Effector CD8-positive, alpha-beta T cell (primary cell): ENCODE results near the gene SPATA21.

Experiments used
- DNase-seq: peaks from one replicate; lab custom pipeline; 2025; lab: John Stamatoyannopoulos, UW

SPATA21 gene

DNA sequence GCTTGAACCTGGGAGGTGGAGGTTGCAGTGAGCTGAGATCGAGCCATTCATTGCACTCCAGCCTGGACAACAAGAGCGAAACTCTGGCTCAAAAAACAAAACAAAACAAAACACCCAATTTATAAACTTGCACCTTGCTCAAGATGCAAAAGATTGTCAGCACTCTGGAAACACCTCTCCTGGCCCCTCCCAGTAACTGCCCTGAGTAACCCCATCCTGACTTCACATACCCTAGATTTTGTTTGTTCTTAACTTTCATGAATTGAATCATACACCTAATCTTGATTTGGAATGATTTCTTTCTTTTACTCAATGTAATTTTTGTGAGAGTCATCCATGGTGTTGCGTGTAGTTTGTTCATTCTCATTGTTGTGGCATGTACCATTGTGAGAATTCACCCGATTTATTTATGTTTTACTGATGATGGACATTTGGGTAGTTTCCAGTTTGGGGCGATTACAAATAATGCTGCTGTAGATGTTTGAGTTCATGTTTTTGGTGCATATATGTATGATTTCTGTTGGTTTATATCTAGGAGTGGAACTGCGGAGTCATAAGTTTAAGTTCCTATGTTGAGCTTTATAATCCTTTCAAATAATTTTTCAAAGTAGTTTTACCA is 13.7 kb upstream of the SPATA21 start:
- DNase-seq, result no peak

DNA sequence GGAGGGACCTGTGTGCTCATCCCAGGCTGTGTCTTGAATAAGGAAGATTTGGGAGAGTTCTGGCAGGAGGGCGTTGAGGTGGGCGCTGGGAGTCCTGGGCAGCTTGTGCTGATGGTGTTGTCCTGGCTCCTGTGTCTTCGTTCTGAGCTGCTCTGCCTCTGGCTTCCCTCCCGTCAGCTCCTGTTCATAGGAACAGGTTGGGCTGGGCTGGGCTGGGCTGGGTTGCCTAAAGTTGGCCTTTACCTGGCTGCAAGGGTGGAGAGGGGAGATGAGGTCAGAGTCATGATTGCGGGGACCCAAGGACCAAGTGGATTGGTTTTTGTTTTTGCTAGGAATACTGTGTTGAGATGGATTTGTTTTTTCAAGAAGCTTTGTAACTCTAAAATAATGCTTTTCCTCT is 12.4 kb upstream of the SPATA21 start:
- no peak for DNase-seq

DNA sequence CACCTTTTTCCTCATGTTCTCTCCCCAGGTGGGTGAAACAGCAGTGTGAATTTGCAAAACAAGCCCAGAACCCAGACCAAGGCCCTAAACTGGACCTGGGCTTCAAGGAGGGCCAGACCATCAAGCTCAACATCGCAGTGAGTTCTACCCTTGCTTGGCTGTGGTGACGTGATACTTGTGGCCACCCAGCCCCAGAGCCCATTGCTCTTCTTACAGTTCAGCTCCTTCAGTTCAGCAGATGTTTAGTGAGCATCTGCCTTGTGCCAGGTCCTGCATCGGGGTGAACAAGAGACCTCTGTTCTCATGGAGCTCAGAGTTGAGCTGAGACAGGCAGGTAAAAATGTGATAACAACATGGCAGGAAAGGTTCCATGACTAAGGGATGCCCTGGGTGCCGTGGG is 11.8 kb upstream of the SPATA21 start:
- DNase-seq, result no peak

- DNase-seq, result no peak
Measured at GRCh38 chr1:16447641-16448040, 10.4 kb upstream of the SPATA21 start.

DNA sequence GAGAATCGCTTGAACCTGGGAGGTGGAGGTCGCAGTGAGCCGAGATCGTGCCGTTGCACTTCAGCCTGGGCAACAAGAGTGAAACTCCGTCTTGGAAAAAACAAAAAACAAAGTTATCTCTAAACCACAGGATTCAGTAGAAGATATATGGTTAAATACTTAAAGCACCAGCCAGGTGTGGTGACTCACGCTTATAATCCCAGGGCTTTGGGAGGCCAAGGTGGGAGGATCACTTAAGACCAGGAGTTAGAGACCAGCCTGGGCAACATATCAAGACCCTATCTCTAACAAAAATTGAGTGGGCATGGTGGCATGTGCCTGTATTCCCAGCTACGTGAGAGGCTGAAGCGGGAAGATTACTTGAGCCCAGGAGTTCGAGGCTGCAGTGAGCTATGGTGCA is 8.9 kb upstream of the SPATA21 start:
- no peak for DNase-seq

GRCh38 chr1:16445052-16445451 is 7.8 kb upstream of the SPATA21 start:
- DNase-seq, result no peak

DNA sequence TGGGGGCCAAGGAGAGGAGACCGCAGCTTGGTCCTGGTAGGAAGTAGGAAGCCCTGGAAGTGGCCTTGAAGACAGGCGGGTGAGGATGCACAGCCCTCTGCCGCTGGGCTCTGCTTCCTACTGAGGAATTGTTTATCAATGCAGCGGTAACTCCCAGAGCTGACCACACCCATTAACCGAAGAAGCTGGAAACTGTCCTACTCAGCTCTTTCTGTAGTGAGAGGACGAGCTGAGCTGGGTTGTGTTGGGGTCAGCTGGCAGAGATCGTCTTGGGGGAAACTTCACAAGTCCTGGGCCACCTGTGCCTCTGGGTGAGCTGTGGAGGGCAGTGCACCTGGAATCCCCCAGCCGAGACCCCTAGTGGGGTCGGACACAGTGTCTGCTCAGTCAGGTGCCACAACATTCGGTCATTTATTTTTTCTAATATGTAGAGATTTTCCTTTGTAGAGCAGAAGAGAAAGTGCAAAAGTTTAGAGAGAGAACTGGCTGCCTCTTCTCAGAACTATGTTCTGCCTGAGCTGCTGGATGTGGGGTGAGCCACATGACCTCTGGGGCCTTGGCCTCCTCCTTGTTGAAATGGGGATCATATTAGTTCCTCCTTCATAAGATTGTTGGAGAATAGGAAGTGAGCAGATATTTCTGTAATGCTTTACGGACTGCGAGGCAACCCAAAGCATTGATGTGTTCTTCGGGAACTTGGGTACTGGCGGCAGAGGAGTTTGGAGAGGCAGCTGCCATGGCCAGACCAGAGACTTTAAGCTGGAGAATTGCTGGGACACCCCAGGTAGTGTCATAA is 6.9 kb upstream of the SPATA21 start:
- DNase-seq, result no peak

- DNase-seq, result no peak
Measured at GRCh38 chr1:16442941-16443340, 5.7 kb upstream of the SPATA21 start.

DNA sequence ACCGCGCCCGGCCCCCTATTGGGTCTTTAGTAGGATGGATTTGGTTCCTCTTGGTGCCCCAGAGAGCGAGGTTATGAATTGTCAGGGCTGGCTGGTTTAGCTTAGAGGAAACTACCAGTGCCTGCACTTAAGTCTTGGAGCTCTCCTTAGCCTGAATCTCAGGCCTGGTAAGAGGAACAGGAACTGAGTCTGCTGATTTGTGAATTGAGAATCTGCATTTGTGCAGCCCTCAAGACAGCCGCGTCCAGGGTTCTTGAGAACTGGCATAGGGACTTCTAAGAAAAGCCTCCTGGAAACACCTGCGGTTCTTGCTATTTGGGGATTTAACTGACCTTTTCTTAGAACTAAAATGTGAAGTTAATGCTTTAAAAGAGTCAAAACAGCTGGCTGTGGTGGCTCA is 5.0 kb upstream of the SPATA21 start:
- no peak for DNase-seq

- DNase-seq, result no peak
Measured at GRCh38 chr1:16441282-16441665, 4.0 kb upstream of the SPATA21 start.

GRCh38 chr1:16440470-16441281 is 3.5 kb upstream of the SPATA21 start, which contains the start of gene NECAP2:
TSS of gene NECAP2 (plus strand) at chr1:16440724. CDS start at chr1:16440762, 38 bp downstream.
- peak; percentile 85 for DNase-seq

- no peak for DNase-seq
Measured at GRCh38 chr1:16440131-16440469, 2.9 kb upstream of the SPATA21 start.

- DNase-seq, result no peak
Measured at GRCh38 chr1:16438924-16439323, 1.7 kb upstream of the SPATA21 start.

GRCh38 chr1:16438516-16438915 is 1.3 kb upstream of the SPATA21 start:
- no peak for DNase-seq

DNA sequence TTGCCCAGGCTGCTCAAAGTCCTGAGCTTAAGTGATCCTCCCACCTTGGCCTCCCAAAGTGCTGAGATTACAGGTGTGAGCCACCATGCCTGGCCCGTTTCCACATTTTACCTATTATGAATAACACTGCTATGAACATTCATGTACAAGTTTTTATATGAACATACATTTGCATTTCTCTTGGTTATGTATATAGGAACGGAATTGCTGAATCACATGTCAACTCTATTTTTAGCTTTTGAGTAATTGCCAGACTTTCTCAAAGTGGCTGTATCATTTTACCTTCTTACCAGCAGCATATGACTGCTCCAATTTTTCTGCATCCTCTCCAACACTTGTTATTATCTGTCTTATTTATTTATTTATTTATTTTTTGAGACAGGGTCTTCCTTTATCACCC is 2.7 kb downstream of the SPATA21 start:
- no peak for DNase-seq

DNA sequence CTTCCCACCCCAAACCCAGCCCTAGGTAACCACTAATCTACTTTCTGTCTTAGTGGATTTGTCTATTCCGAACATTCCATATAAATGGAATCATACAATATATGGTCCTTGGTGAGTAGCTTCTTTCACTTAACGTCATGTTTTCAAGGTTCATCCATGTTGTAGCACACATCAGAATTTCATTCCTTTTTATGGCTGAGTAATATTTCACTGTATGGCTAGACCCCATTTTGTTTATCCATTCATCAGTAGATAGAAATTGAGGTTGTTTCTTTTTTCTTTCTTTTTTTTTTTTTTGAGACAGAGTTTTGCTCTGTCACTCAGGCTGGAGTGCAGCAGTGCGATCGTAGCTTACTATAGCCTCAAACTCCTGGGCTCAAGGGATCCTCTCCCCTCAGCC is 3.2 kb downstream of the SPATA21 start:
- no peak for DNase-seq

DNA sequence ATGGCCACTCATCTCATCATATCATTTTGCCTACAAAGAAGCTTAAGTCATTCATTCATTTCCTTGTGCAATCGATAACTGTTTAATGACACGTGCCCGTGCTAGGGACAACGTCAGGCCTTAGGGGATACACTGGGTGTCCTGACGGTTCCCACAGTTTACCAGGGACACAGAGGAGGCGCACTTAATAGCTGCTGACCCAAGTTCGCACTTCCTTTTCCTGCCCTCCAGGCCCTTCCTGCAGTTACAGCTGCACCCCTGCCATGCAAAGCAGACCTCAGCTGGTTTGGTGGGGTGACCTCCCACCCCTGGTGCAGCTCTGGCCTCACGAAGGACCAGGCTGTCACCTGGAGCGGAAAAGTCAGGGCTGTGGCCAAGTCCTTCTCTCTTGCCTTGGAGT is 4.2 kb downstream of the SPATA21 start:
- no peak for DNase-seq

GRCh38 chr1:16430606-16431005 is 6.6 kb downstream of the SPATA21 start:
- no peak for DNase-seq

- no peak for DNase-seq
Measured at GRCh38 chr1:16425125-16426025, 11.8 kb downstream of the SPATA21 start.

- DNase-seq, result no peak
Measured at GRCh38 chr1:16422041-16422440, 15.2 kb downstream of the SPATA21 start.

DNA sequence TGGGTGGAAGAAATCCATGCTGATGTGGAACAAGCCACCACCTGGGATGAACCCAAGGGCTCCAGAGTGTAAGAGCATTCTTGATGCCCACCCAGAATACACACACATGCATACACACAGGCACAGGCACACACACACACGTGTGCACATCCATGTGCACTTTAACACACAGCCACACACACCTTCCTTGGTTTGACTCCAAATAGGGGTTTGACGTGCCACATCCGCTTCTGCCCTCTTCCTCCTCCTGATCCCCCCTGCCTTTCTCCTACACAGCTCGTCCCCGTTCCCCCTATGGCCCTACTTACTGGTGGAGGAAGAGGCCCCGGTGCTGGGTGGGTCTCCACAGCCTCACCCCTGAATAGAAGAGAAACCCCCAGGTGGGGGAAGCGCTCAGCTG is 16.0 kb downstream of the SPATA21 start:
- no peak for DNase-seq
